SU-DHL-6 (cell line): Measurements from ENCODE around the gene PRR18.

ENCODE experiments used
- H2AFZ ChIP-seq: fragments of 200-600 bp; sonication (generic); 2 replicates; pipeline ENCODE4 v1.6.1; 2014; ENCODE audit warnings: low read depth, mild to moderate bottlenecking, moderate library complexity, mixed read lengths, antibody characterized with exemption, low read length; ENCODE audit not compliant: severe bottlenecking
- H3F3A ChIP-seq: fragments of 200-600 bp; shearing (Covaris generic); 2 replicates; pipeline ENCODE4 v1.6.0; 2016; ENCODE audit warnings: antibody characterized with exemption, mild to moderate bottlenecking; ENCODE audit not compliant: insufficient read depth
- H3K27ac ChIP-seq: fragments of 200-600 bp; sonication (generic); 2 replicates; pipeline ENCODE4 v1.5.1; 2016; ENCODE audit warnings: low read depth, mild to moderate bottlenecking, low read length, moderate library complexity, mixed read lengths
- H3K27me3 ChIP-seq: fragments of 200-600 bp; sonication (generic), shearing (Covaris generic); 2 replicates; pipeline ENCODE4 v1.6.0; 2014; ENCODE audit warnings: mild to moderate bottlenecking, low read length
- H3K36me3 ChIP-seq: fragments of 200-600 bp; sonication (generic); 2 replicates; pipeline ENCODE4 v1.6.1; 2014; ENCODE audit warnings: mild to moderate bottlenecking, low read length, mixed read lengths
- H3K4me2 ChIP-seq: fragments of 300-600, 200-600 bp; shearing (Covaris generic), sonication (generic); 2 replicates; pipeline ENCODE4 v1.6.0; 2014; ENCODE audit warnings: low read length, low read depth, mild to moderate bottlenecking; ENCODE audit not compliant: poor library complexity, severe bottlenecking
- H3K4me3 ChIP-seq: fragments of 200-600 bp; sonication (generic); 2 replicates; pipeline ENCODE4 v1.5.1; 2014; ENCODE audit warnings: antibody characterized with exemption, low read length, mild to moderate bottlenecking, mixed read lengths; ENCODE audit not compliant: insufficient read depth, poor library complexity, severe bottlenecking
- H3K79me2 ChIP-seq: fragments of 200-600 bp; sonication (generic); 2 replicates; pipeline ENCODE4 v1.6.1; 2014; ENCODE audit warnings: mild to moderate bottlenecking, low read length, moderate library complexity; ENCODE audit not compliant: insufficient read depth
- H3K9ac ChIP-seq: fragments of 200-600 bp; sonication (generic); 2 replicates; pipeline ENCODE4 v1.7.0; 2014; ENCODE audit warnings: mild to moderate bottlenecking, low read length
- H3K9me2 ChIP-seq: fragments of 200-600 bp; sonication (generic); replicated peaks from 2 replicates; pipeline ENCODE4 v1.6.1; 2014; ENCODE audit warnings: low read length; ENCODE audit not compliant: insufficient read depth
- H3K9me3 ChIP-seq: fragments of 200-600 bp; sonication (generic); 2 replicates; pipeline ENCODE4 v1.6.1; 2014; ENCODE audit warnings: low read length, mixed read lengths; ENCODE audit not compliant: insufficient read depth
- H4K20me1 ChIP-seq: fragments of 200-600 bp; sonication (generic); 2 replicates; pipeline ENCODE4 v1.6.1; 2014; ENCODE audit warnings: low read depth, mild to moderate bottlenecking, antibody characterized with exemption, low read length, moderate library complexity, mixed read lengths
- CTCF ChIP-seq: fragments of 200-600 bp; sonication (generic); IDR thresholded peaks from one replicate; pipeline ENCODE4 v1.5.1; 2017; ENCODE audit warnings: antibody characterized with exemption, mild to moderate bottlenecking, low read length, moderate library complexity; ENCODE audit not compliant: insufficient read depth, poor library complexity, severe bottlenecking
- EZH2phosphoT487 ChIP-seq: fragments of 200-600 bp; sonication (generic), shearing (Covaris generic); conservative IDR thresholded peaks from 2 replicates; pipeline ENCODE4 v1.6.1; 2018; ENCODE audit warnings: mild to moderate bottlenecking, antibody characterized with exemption, low read length, moderate library complexity, mixed read lengths

PRR18 gene

DNA sequence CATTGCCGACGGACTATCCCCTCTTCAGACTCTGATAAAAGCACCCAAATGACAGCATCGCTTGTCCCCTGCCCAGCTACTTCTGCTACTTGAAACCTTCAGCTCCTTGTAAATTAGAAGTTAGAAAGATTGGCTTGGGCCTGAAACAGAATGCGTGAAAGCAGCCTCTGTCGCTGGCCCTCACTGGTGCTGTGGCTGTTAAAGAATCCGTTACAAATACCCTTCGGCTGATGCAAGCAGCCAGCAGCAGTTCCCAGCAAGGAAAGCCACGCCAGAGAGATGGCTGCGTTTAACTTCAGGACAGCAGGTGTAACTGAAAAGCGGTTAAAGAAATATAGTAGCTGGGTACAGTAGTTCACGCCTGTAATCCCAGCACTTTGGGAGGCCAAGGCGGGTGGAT is 2.4 kb upstream of the PRR18 start:
- Histone ChIP-seq H3K4me3 (no peak overlapping the region), H3K9ac (no peak overlapping the region), H3K9me3 (no peaks in the 10 kb centered on the region), H3K79me2 (no peaks in the 10 kb centered on the region), H3K27ac (no peak overlapping the region), H3K4me2 (no peak overlapping the region), H2AFZ (no peak overlapping the region), H3K27me3 (no peaks in the 10 kb centered on the region), H3F3A (no peaks in the 10 kb centered on the region), H4K20me1 (no peaks in the 10 kb centered on the region), H3K9me2 (no peaks in the 10 kb centered on the region), H3K36me3 (no peaks in the 10 kb centered on the region)
- TF ChIP-seq EZH2phosphoT487 (no peak), CTCF (no peak)

DNA sequence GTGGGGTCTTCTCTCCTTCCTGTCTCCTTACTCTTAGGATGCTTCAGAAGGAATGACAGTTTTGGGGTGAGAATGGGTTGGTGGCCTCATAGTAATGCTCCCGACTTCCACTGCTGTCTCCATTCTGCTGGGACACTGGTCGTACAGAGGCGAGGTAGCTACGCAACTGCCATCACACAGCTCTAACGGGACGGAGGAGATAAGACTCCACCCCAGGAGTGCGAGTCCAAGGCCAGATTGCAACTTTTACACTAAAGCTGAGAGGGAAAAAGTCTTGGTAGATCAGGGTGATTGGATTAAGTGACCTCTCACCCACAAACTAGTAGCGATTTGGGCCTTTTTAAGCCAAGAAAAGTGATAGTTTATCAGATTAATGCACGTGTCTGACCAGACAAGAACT is 1.8 kb upstream of the PRR18 start:
- Histone ChIP-seq H3K4me2 (no peak overlapping the region), H2AFZ (no peak overlapping the region), H3K27ac (no peak overlapping the region), H3K36me3 (no peaks in the 10 kb centered on the region), H3K9me3 (no peaks in the 10 kb centered on the region), H3K4me3 (no peak overlapping the region), H3K9ac (no peak overlapping the region), H4K20me1 (no peaks in the 10 kb centered on the region), H3F3A (no peaks in the 10 kb centered on the region), H3K9me2 (no peaks in the 10 kb centered on the region), H3K79me2 (no peaks in the 10 kb centered on the region), H3K27me3 (no peaks in the 10 kb centered on the region)
- TF ChIP-seq CTCF (no peak), EZH2phosphoT487 (no peak)

DNA sequence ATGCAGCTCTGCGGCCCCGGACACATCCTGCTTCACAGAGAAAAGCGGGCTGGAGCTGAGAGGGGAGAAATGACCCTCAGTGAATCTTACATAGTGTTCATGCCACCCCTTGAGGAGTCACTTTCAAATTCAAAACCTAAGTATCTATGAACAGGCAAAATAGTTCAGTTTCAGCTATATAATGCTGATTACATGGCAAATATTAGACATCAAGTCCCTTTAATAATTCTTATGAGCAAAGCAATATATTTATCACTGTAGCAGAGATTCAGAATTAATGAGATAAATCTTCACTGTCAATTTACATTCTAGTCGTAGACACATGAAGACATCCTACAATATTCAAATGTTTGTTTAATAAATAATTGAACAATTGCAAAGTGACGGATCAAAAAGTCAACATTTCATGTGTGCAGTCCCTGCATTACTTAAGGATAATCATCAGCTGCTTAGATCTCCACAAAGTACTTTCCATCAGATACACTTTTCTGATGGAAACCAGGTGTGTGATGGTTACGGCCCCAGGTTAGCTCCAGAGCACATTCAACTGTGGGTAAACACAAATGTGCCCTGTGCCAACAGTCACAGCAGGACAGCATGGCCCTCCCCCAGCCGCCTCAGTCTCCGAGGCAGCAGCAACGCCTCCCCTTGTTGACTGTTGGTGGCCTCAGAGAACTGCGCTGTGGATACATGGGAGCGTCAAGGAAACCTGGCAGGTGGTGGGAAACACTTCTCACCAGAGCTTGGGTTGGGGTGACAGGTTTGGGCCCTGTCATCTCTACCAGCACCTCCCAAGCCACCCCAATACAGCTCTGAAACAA is 787 bp upstream of the PRR18 start:
- H3K9ac ChIP-seq, result no peak overlapping the region
- H3K79me2 ChIP-seq, result no peaks in the 10 kb centered on the region
- H3K9me2 ChIP-seq, result no peaks in the 10 kb centered on the region
- H3K4me2 ChIP-seq, result no peak overlapping the region
- no peak overlapping the region for H2AFZ ChIP-seq
- no peaks in the 10 kb centered on the region for H3F3A ChIP-seq
- TF ChIP-seq CTCF, result no peak
- no peak for TF ChIP-seq EZH2phosphoT487
- H3K4me3 ChIP-seq, result no peak overlapping the region
- H3K27me3 ChIP-seq, result no peaks in the 10 kb centered on the region
- no peak overlapping the region for H3K27ac ChIP-seq
- H3K36me3 ChIP-seq, result no peaks in the 10 kb centered on the region
- no peaks in the 10 kb centered on the region for H3K9me3 ChIP-seq
- no peaks in the 10 kb centered on the region for H4K20me1 ChIP-seq
